Measurements from ENCODE around the gene UACA. TPM values are rescaled to one million over a fixed set of nuclear protein-coding genes. Genes with fewer than 3 reads are reported as not detected.

Gene UACA
- polyA plus RNA-seq, 3 donors = 79.7 to 110 (median 102) TPM

GRCh38 chr15:70712271-70712670 lies 51.1 kb downstream of the UACA start:
- DNase-seq = no peak

- no peak for DNase-seq
Measured at GRCh38 chr15:70710714-70711113, 52.6 kb downstream of the UACA start.

GRCh38 chr15:70708839-70709238 lies 54.5 kb downstream of the UACA start:
- no peak for DNase-seq

GRCh38 chr15:70707686-70708300 lies 55.6 kb downstream of the UACA start:
- no peak for DNase-seq

GRCh38 chr15:70704731-70705130 lies 58.6 kb downstream of the UACA start:
- DNase-seq = no peak

GRCh38 chr15:70704166-70704565 lies 59.2 kb downstream of the UACA start:
- DNase-seq = no peak

GRCh38 chr15:70703096-70703878 lies 60.1 kb downstream of the UACA start:
- DNase-seq = no peak

GRCh38 chr15:70702584-70702983 lies 60.8 kb downstream of the UACA start:
- no peak for DNase-seq

- no peak for DNase-seq
Measured at GRCh38 chr15:70701891-70702568, 61.3 kb downstream of the UACA start.

GRCh38 chr15:70701171-70701570 lies 62.2 kb downstream of the UACA start:
- no peak for DNase-seq

- DNase-seq = no peak
Measured at GRCh38 chr15:70699890-70700289, 63.5 kb downstream of the UACA start.

- no peak for DNase-seq
Measured at GRCh38 chr15:70698836-70699390, 64.4 kb downstream of the UACA start.

GRCh38 chr15:70698426-70698825 lies 64.9 kb downstream of the UACA start:
- no peak for DNase-seq

- DNase-seq = no peak
Measured at GRCh38 chr15:70690491-70691276, 72.7 kb downstream of the UACA start.

GRCh38 chr15:70690021-70690420 lies 73.3 kb downstream of the UACA start:
- DNase-seq = no peak

- DNase-seq = no peak
Measured at GRCh38 chr15:70687482-70687881, 75.9 kb downstream of the UACA start.

- no peak for DNase-seq
Measured at GRCh38 chr15:70680817-70681216, 82.5 kb downstream of the UACA start.

GRCh38 chr15:70679919-70680231 lies 83.5 kb downstream of the UACA start:
- DNase-seq = no peak

GRCh38 chr15:70672081-70672480 lies 91.3 kb downstream of the UACA start:
- DNase-seq = no peak

GRCh38 chr15:70670680-70671079 lies 92.7 kb downstream of the UACA start:
- no peak for DNase-seq

GRCh38 chr15:70669966-70670658 lies 93.2 kb downstream of the UACA start:
- DNase-seq = no peak

Measured in renal pelvis (tissue), 4 donors.